IPS DF 19.7 (cell line): ENCODE measurements around the gene CTNNA3.

ENCODE experiments used
- DNase-seq: peaks from one replicate; pipeline ENCODE4 v3.0.0-alpha.2; 2013; ENCODE audit warnings: low read depth, low spot score

CTNNA3 gene

GRCh38 chr10:66151346-66151745 lies 1544.6 kb downstream of the CTNNA3 start:
- DNase-seq: no peak

GRCh38 chr10:66148312-66148711 lies 1547.7 kb downstream of the CTNNA3 start:
- no peak for DNase-seq

- DNase-seq: no peak
Observed at GRCh38 chr10:66144016-66144415, 1552.0 kb downstream of the CTNNA3 start.

- DNase-seq: no peak
Observed at GRCh38 chr10:66102756-66103155, 1593.2 kb downstream of the CTNNA3 start.

GRCh38 chr10:66098595-66099480 lies 1597.2 kb downstream of the CTNNA3 start:
- no peak for DNase-seq

- no peak for DNase-seq
Observed at GRCh38 chr10:66095610-66096009, 1600.4 kb downstream of the CTNNA3 start.

GRCh38 chr10:66085906-66086305 lies 1610.1 kb downstream of the CTNNA3 start:
- no peak for DNase-seq

GRCh38 chr10:66071907-66072306 lies 1624.1 kb downstream of the CTNNA3 start:
- no peak for DNase-seq

GRCh38 chr10:66058594-66058993 lies 1637.4 kb downstream of the CTNNA3 start:
- DNase-seq: no peak

GRCh38 chr10:66049335-66049734 lies 1646.7 kb downstream of the CTNNA3 start:
- DNase-seq: no peak

- no peak for DNase-seq
Observed at GRCh38 chr10:66045859-66046258, 1650.1 kb downstream of the CTNNA3 start.

- no peak for DNase-seq
Observed at GRCh38 chr10:66041771-66042170, 1654.2 kb downstream of the CTNNA3 start.

- DNase-seq: no peak
Observed at GRCh38 chr10:66038623-66039022, 1657.4 kb downstream of the CTNNA3 start.

GRCh38 chr10:66026321-66026720 lies 1669.7 kb downstream of the CTNNA3 start:
- no peak for DNase-seq

GRCh38 chr10:66025186-66025585 lies 1670.8 kb downstream of the CTNNA3 start:
- no peak for DNase-seq

GRCh38 chr10:66021423-66021822 lies 1674.6 kb downstream of the CTNNA3 start:
- no peak for DNase-seq

- DNase-seq: no peak
Observed at GRCh38 chr10:66008221-66008620, 1687.8 kb downstream of the CTNNA3 start.

- no peak for DNase-seq
Observed at GRCh38 chr10:66006411-66006810, 1689.6 kb downstream of the CTNNA3 start.

- DNase-seq: no peak
Observed at GRCh38 chr10:65993451-65993850, 1702.5 kb downstream of the CTNNA3 start.

GRCh38 chr10:65968871-65969270 lies 1727.1 kb downstream of the CTNNA3 start:
- DNase-seq: no peak

GRCh38 chr10:65968437-65968836 lies 1727.6 kb downstream of the CTNNA3 start:
- DNase-seq: no peak

GRCh38 chr10:65964205-65964604 lies 1731.8 kb downstream of the CTNNA3 start:
- no peak for DNase-seq

- no peak for DNase-seq
Observed at GRCh38 chr10:65952086-65952485, 1743.9 kb downstream of the CTNNA3 start.

- no peak for DNase-seq
Observed at GRCh38 chr10:65950075-65950474, 1745.9 kb downstream of the CTNNA3 start.
